ENCODE results near the gene OGFOD1. TPM values are rescaled to one million over a fixed set of nuclear protein-coding genes. Genes with fewer than 3 reads are reported as not detected.

The OGFOD1 gene
- total and polyA plus RNA-seq, 2 donors (not counting 3 experiments of a cell fraction or from before 2014, with no cell fraction given) = 26.6 to 54.8 TPM

- Histone ChIP-seq H3K27me3 (ENCODE audit: control insufficient read depth in 2 of 2, insufficient read depth in 2 of 2, low read length in 2 of 2) (no peaks in the 10 kb centered on the region), H3K4me2 (ENCODE audit: insufficient read depth, low read length) (no peak overlapping the region), H3K79me2 (ENCODE audit: control insufficient read depth, insufficient read depth, low read length) (peaks cover 80% of the 10 kb centered on the region), H3K9me1 (replicated peaks; ENCODE audit: control insufficient read depth, extremely low read depth, insufficient read depth, low read length) (no peaks in the 10 kb centered on the region), H3K9ac (replicated peaks; ENCODE audit: extremely low read depth, insufficient read depth, low read length) (no peak overlapping the region), H3K9me3 (replicated peaks; ENCODE audit: control insufficient read depth, insufficient read depth, low read length) (no peaks in the 10 kb centered on the region), H2AFZ (ENCODE audit: low read depth, low read length) (no peak overlapping the region), H3K4me1 (ENCODE audit: control insufficient read depth, extremely low read depth, insufficient read depth, low read length) (peaks cover 13% of the 10 kb centered on the region), H3K27ac (ENCODE audit: insufficient read depth, low read depth, low read length) (no peak overlapping the region), H3K36me3 (ENCODE audit: control insufficient read depth in 2 of 2, extremely low read depth in 1 of 2, insufficient read depth in 2 of 2, low read length in 2 of 2) (no peaks in the 10 kb centered on the region), H4K20me1 (replicated peaks; ENCODE audit: control insufficient read depth, extremely low read depth, insufficient read depth, low read length) (peaks cover 2% of the 10 kb centered on the region), H3K4me3 (replicated peaks in 1 of 3; ENCODE audit: insufficient read depth in 1 of 3, low read depth in 1 of 3, low read length in 3 of 3) (no peak overlapping the region)
- BruUV-seq (replicated peaks) = no TSS peak
- dilution Hi-C loops (cut with MboI; ENCODE audit: extremely low pct_ligation_motif_present, low sequenced_read_pairs) = no loop called here
- DNase-seq (ENCODE audit: low read depth, low spot score) = no peak
- ChIA-PET POLR2A (no interaction called here), CTCF (no interaction called here)
- TF ChIP-seq JUN (IDR thresholded peaks at IDR 0.05; ENCODE audit: borderline replicate concordance, insufficient read depth, insufficient read length, low read depth) (no peak), EZH2 (IDR thresholded peaks at IDR 0.05; ENCODE audit: borderline replicate concordance, low read depth, low read length, severe bottlenecking) (no peak), GATA2 (IDR thresholded peaks at IDR 0.05; ENCODE audit: insufficient read depth, insufficient read length, low read depth, low read length) (no peak), FOS (IDR thresholded peaks at IDR 0.05; ENCODE audit: borderline replicate concordance, insufficient read depth, low read length) (no peak), MYC (IDR thresholded peaks at IDR 0.05; ENCODE audit: low read depth, low read length) (no peak), MAX (IDR thresholded peaks at IDR 0.05; ENCODE audit: insufficient read depth, insufficient read length) (no peak), POLR2A (IDR thresholded peaks at IDR 0.05; ENCODE audit: low read depth, low read length) (no peak), CTCF (IDR thresholded peaks at IDR 0.05; ENCODE audit: extremely low read depth in 1 of 2, insufficient read depth in 1 of 2, low read depth in 1 of 2, low read length in 2 of 2) (no peak), POLR2AphosphoS5 (IDR thresholded peaks at IDR 0.05; ENCODE audit: insufficient read depth, low read depth, low read length) (no peak)
- intact Hi-C loops (cut with micrococcal nuclease) = no loop called here
- no peak for FAIRE-seq
These were observed 30.7 kb upstream of the OGFOD1 start for GRCh38 chr16:56420613-56421012.

Data from endothelial cell of umbilical vein (primary cell).